Esophagus muscularis mucosa (tissue), 4 donors: ENCODE measurements around the gene RFX3. TPM values are rescaled to one million over a fixed set of nuclear protein-coding genes. Genes with fewer than 3 reads are reported as not detected.

Experiments
- DNase-seq: peaks from one replicate; pipeline ENCODE4 v3.0.0-alpha.2; 2017; ENCODE audit errors: extremely low spot score
- H3K27ac ChIP-seq, 4 donors: fragments of 200-600 bp; sonication (generic); replicated peaks in 1 of 4; 1 replicate in 3 of 4; 2 replicates in 1 of 4; pipeline ENCODE4 v1.5.1; 2016 to 2019; ENCODE audit warnings: mild to moderate bottlenecking in 1 of 4
- H3K27me3 ChIP-seq, 4 donors: fragments of 200-600 bp; sonication (generic); one replicate each; pipeline versions ENCODE4 v1.5.1 to v1.6.0; 2016 to 2019
- H3K36me3 ChIP-seq, 4 donors: fragments of 200-600 bp; sonication (generic); one replicate each; pipeline ENCODE4 v1.5.1; 2016 to 2019
- H3K4me1 ChIP-seq, 4 donors: fragments of 200-600 bp; sonication (generic); one replicate each; pipeline ENCODE4 v1.5.1; 2016 to 2019
- H3K4me3 ChIP-seq, 4 donors: fragments of 200-600 bp; sonication (generic); 1 replicate in 2 of 4; 2 replicates in 2 of 4; pipeline ENCODE4 v1.5.1; 2016 to 2019; ENCODE audit warnings: mild to moderate bottlenecking in 4 of 4, moderate library complexity in 1 of 4
- H3K9me3 ChIP-seq, 4 donors: fragments of 200-600 bp; sonication (generic); 1 replicate in 3 of 4; 2 replicates in 1 of 4; pipeline ENCODE4 v1.5.1; 2016 to 2019
- CTCF ChIP-seq, 3 experiments: fragments of 200-600 bp in 2 of 3; fragments of 450-650 bp in 1 of 3; sonication (generic) in 2 of 3; IDR thresholded peaks; one replicate each; pipeline ENCODE4 v1.5.1; 2017 to 2019; ENCODE audit warnings: antibody characterized with exemption in 3 of 3, mild to moderate bottlenecking in 2 of 3, moderate library complexity in 1 of 3
- EP300 ChIP-seq: sonication (generic); formaldehyde crosslinking; IDR thresholded peaks from one replicate; pipeline ENCODE4 v1.6.1; 2017; ENCODE audit warnings: antibody characterized with exemption
- POLR2A ChIP-seq: fragments of 450-650 bp; IDR thresholded peaks from one replicate; pipeline ENCODE4 v1.6.1; 2017; ENCODE audit warnings: antibody characterized with exemption, moderate library complexity, mild to moderate bottlenecking, low read depth
- POLR2AphosphoS5 ChIP-seq, 2 donors: sonication (generic); formaldehyde crosslinking; IDR thresholded peaks; one replicate each; pipeline ENCODE4 v1.6.1; 2017; ENCODE audit warnings: antibody characterized with exemption in 2 of 2
- WGBS: methylation state at CpG from one replicate; pipeline ENCODE4 v1.1.5; 2018; 5-methylcytosine and 5-hydroxymethylcytosine counted together
- intact Hi-C: fragments of 100-400 bp; cut with DNase I; formaldehyde crosslinking; loops from one replicate; pipeline ENCODE4 v1.15.1; 2023
- total RNA-seq, 4 donors: library from RNA; depleted of rRNA; stranded (reverse); fragments of >200 nt; gene quantifications; one replicate each; pipeline versions ENCODE4 v1.1.0 to v1.2.1, GENCODE V29; 2016

The RFX3 gene
- total RNA-seq, 4 donors from 2014 or later, result 4.5 to 7.9 (median 5.5) TPM

GRCh38 chr9:3464033-3464638 lies 61.7 kb downstream of the RFX3 start:
- no peaks in the 10 kb centered on the region for H3K27me3 ChIP-seq
- intact Hi-C loops, result no loop called here
- DNase-seq, result no peak
- no peaks in the 10 kb centered on the region for H3K9me3 ChIP-seq
- H3K36me3 ChIP-seq, result no peaks in the 10 kb centered on the region
- 87% methylated on average over 6 of the region's 6 CpGs for WGBS
- TF ChIP-seq EP300 (no peak), CTCF (IDR thresholded peaks at IDR 0.05) (no peak), POLR2A (no peak), POLR2AphosphoS5 (IDR thresholded peaks at IDR 0.05) (no peak)
- no peak overlapping the region for H3K27ac ChIP-seq
- no peak overlapping the region for H3K4me3 ChIP-seq
- peaks cover 7 to 17% (median 14%) of the 10 kb centered on the region in 4 donors for H3K4me1 ChIP-seq

GRCh38 chr9:3458806-3459475 lies 66.9 kb downstream of the RFX3 start:
- no peak for DNase-seq
- Histone ChIP-seq H3K27ac (no peak overlapping the region), H3K4me1 (peaks cover 4 to 20% (median 12%) of the 10 kb centered on the region in 4 donors), H3K4me3 (no peak overlapping the region), H3K27me3 (no peaks in the 10 kb centered on the region), H3K9me3 (no peaks in the 10 kb centered on the region), H3K36me3 (no peaks in the 10 kb centered on the region)
- 42% methylated on average over 3 of the region's 3 CpGs for WGBS
- intact Hi-C loops, result no loop called here
- TF ChIP-seq EP300, result no peak
- no peak for TF ChIP-seq POLR2A
- no peak for TF ChIP-seq POLR2AphosphoS5 (IDR thresholded peaks at IDR 0.05)
- no peak for TF ChIP-seq CTCF (IDR thresholded peaks at IDR 0.05)

- intact Hi-C loops, result no loop called here
- Histone ChIP-seq H3K4me1 (peaks cover 4 to 20% (median 12%) of the 10 kb centered on the region in 4 donors), H3K9me3 (no peaks in the 10 kb centered on the region), H3K27ac (no peak overlapping the region), H3K4me3 (no peak overlapping the region), H3K27me3 (no peaks in the 10 kb centered on the region), H3K36me3 (no peaks in the 10 kb centered on the region)
- no peak for TF ChIP-seq POLR2A
- TF ChIP-seq POLR2AphosphoS5 (IDR thresholded peaks at IDR 0.05), result no peak
- TF ChIP-seq CTCF (IDR thresholded peaks at IDR 0.05), result no peak
- no peak for TF ChIP-seq EP300
- DNase-seq, result no peak
Measured at GRCh38 chr9:3457175-3457574, 68.6 kb downstream of the RFX3 start.

- peaks cover 4 to 20% (median 12%) of the 10 kb centered on the region in 4 donors for H3K4me1 ChIP-seq
- no peak for TF ChIP-seq EP300
- no peak for TF ChIP-seq POLR2A
- no peak for TF ChIP-seq CTCF (IDR thresholded peaks at IDR 0.05)
- intact Hi-C loops, result no loop called here
- no peaks in the 10 kb centered on the region for H3K9me3 ChIP-seq
- no peaks in the 10 kb centered on the region for H3K36me3 ChIP-seq
- WGBS, result 82% methylated on average over 3 of the region's 3 CpGs
- H3K27ac ChIP-seq, result no peak overlapping the region
- DNase-seq, result no peak
- no peak overlapping the region for H3K4me3 ChIP-seq
- no peaks in the 10 kb centered on the region for H3K27me3 ChIP-seq
Measured at GRCh38 chr9:3455717-3456116, 70.1 kb downstream of the RFX3 start.
